NCI-H2029 treated with DMSO at 0.1 percent for 48 hours (cell line): Measurements from ENCODE around the gene GABPB1.

Source experiments
- DNase-seq: peaks from one replicate; lab custom pipeline; 2025; lab: John Stamatoyannopoulos, UW

GABPB1 gene

GRCh38 chr15:50344006-50344464 lies 11.0 kb downstream of the GABPB1 start:
- no peak for DNase-seq

- no peak for DNase-seq
These were observed 13.3 kb downstream of the GABPB1 start for GRCh38 chr15:50341616-50342136.

GRCh38 chr15:50340416-50340815 lies 14.6 kb downstream of the GABPB1 start:
- DNase-seq, result no peak

GRCh38 chr15:50339717-50340116 lies 15.3 kb downstream of the GABPB1 start:
- no peak for DNase-seq

GRCh38 chr15:50335251-50335650 lies 19.7 kb downstream of the GABPB1 start:
- no peak for DNase-seq

- DNase-seq, result no peak
These were observed 21.8 kb downstream of the GABPB1 start for GRCh38 chr15:50333229-50333628.

- no peak for DNase-seq
These were observed 24.1 kb downstream of the GABPB1 start for GRCh38 chr15:50330921-50331320.

GRCh38 chr15:50328116-50328515 lies 26.9 kb downstream of the GABPB1 start:
- DNase-seq, result no peak

- no peak for DNase-seq
These were observed 33.3 kb downstream of the GABPB1 start for GRCh38 chr15:50321680-50322210.

- no peak for DNase-seq
These were observed 34.5 kb downstream of the GABPB1 start for GRCh38 chr15:50320504-50320903.

GRCh38 chr15:50318697-50319096 lies 36.3 kb downstream of the GABPB1 start:
- DNase-seq, result no peak

GRCh38 chr15:50315814-50316630 lies 39.0 kb downstream of the GABPB1 start:
- peak; percentile 2 for DNase-seq

- DNase-seq, result no peak
These were observed 42.4 kb downstream of the GABPB1 start for GRCh38 chr15:50312636-50313035.

GRCh38 chr15:50307799-50308198 lies 47.2 kb downstream of the GABPB1 start:
- DNase-seq, result no peak

- DNase-seq, result no peak
These were observed 50.2 kb downstream of the GABPB1 start for GRCh38 chr15:50304836-50305235.

- DNase-seq, result no peak
These were observed 52.4 kb downstream of the GABPB1 start for GRCh38 chr15:50302581-50302980.

GRCh38 chr15:50298340-50298739 lies 56.7 kb downstream of the GABPB1 start:
- DNase-seq, result no peak

- no peak for DNase-seq
These were observed 59.0 kb downstream of the GABPB1 start for GRCh38 chr15:50295966-50296365.

- DNase-seq, result no peak
These were observed 65.2 kb downstream of the GABPB1 start for GRCh38 chr15:50289749-50290148.

- DNase-seq, result no peak
These were observed 67.5 kb downstream of the GABPB1 start for GRCh38 chr15:50287324-50288116.

- DNase-seq, result no peak
These were observed 73.6 kb downstream of the GABPB1 start for GRCh38 chr15:50281427-50281826.

GRCh38 chr15:50280271-50280670 lies 74.7 kb downstream of the GABPB1 start:
- no peak for DNase-seq

GRCh38 chr15:50278496-50278895 lies 76.5 kb downstream of the GABPB1 start:
- DNase-seq, result no peak
